ENCODE measurements around the gene GAST. TPM values are rescaled to one million over a fixed set of nuclear protein-coding genes. Genes with fewer than 3 reads are reported as not detected.

GAST gene
- total and polyA plus RNA-seq, 2 of the 13 experiments (the other 11 are each of a cell fraction or from before 2014, with no cell fraction given), result 0.32 to 0.42 TPM

GRCh38 chr17:41734139-41734948 is 22.2 kb downstream of the GAST start, which contains the start of gene HAP1 (continued):
- TF ChIP-seq UBTF (CRISPR knock-in tag; IDR thresholded peaks at IDR 0.05) (peak; percentile 90), HOXA3 (CRISPR knock-in tag; IDR thresholded peaks at IDR 0.05) (no peak), WIZ (CRISPR knock-in tag; IDR thresholded peaks at IDR 0.05) (peak; percentile 59; the same call in 1 of the 2 replicates), JARID2 (CRISPR knock-in tag; IDR thresholded peaks at IDR 0.05; ENCODE audit: insufficient replicate concordance) (no peak), ZNF703 (CRISPR knock-in tag; IDR thresholded peaks at IDR 0.05; ENCODE audit: borderline replicate concordance) (no peak), ZBTB39 (CRISPR knock-in tag; IDR thresholded peaks at IDR 0.05) (no peak), RFXANK (CRISPR knock-in tag; IDR thresholded peaks at IDR 0.05) (no peak), ZNF619 (CRISPR knock-in tag; IDR thresholded peaks at IDR 0.05) (peak; percentile 87), TBL1XR1 (IDR thresholded peaks at IDR 0.05; ENCODE audit: borderline replicate concordance, low read length, partially characterized antibody) (no peak), FOXP4 (CRISPR knock-in tag; IDR thresholded peaks at IDR 0.05) (no peak), ZNF446 (CRISPR knock-in tag; IDR thresholded peaks at IDR 0.05) (peak; percentile 72; the same call in 1 of the 2 replicates), BHLHE40 (IDR thresholded peaks at IDR 0.05; ENCODE audit: low read length) (peak; percentile 86), GLMP (CRISPR knock-in tag; IDR thresholded peaks at IDR 0.05; ENCODE audit: borderline replicate concordance) (no peak), PAXIP1 (CRISPR knock-in tag; conservative IDR thresholded peaks at IDR 0.05) (no peak), ZBTB43 (CRISPR knock-in tag; conservative IDR thresholded peaks at IDR 0.05) (no peak), ZBTB7B (CRISPR knock-in tag; IDR thresholded peaks at IDR 0.05) (no peak; the same call in 1 of the 2 replicates)

Data from HepG2 (cell line).